Nucleus accumbens (tissue), 56 donors: Measurements from ENCODE around the gene VWA8.

ENCODE experiments used
- DNase-seq, 56 donors: peaks; one replicate each; lab custom pipeline; 2025; lab: John Stamatoyannopoulos, UW

The VWA8 gene

GRCh38 chr13:41960637-41961465 is at the start of gene VWA8:
VWA8 (minus strand) TSS chr13:41961109; CDS start chr13:41961015, 94 bp downstream.
- peak in 53 of 56 donors; percentile 9 to 79 (median 59) for DNase-seq

GRCh38 chr13:42009057-42009456 is 48.1 kb upstream of the VWA8 start:
- no peak for DNase-seq

- no peak for DNase-seq
Measured at GRCh38 chr13:42007844-42008243, 46.9 kb upstream of the VWA8 start.

GRCh38 chr13:42002066-42002465 is 41.2 kb upstream of the VWA8 start:
- DNase-seq = no peak

GRCh38 chr13:42001580-42001979 is 40.7 kb upstream of the VWA8 start:
- DNase-seq = no peak

- no peak for DNase-seq
Measured at GRCh38 chr13:42000846-42001245, 39.9 kb upstream of the VWA8 start.

GRCh38 chr13:41997396-41997795 is 36.5 kb upstream of the VWA8 start:
- no peak for DNase-seq

- no peak for DNase-seq
Measured at GRCh38 chr13:41995946-41996345, 35.0 kb upstream of the VWA8 start.

GRCh38 chr13:41995336-41995735 is 34.4 kb upstream of the VWA8 start:
- DNase-seq = no peak

GRCh38 chr13:41994696-41995095 is 33.8 kb upstream of the VWA8 start:
- no peak for DNase-seq

- DNase-seq = no peak
Measured at GRCh38 chr13:41991936-41992335, 31.0 kb upstream of the VWA8 start.

- DNase-seq = no peak
Measured at GRCh38 chr13:41988244-41988643, 27.3 kb upstream of the VWA8 start.

- no peak for DNase-seq
Measured at GRCh38 chr13:41985788-41986508, 25.0 kb upstream of the VWA8 start.

GRCh38 chr13:41981951-41982715 is 21.2 kb upstream of the VWA8 start:
- no peak for DNase-seq

GRCh38 chr13:41978007-41978406 is 17.1 kb upstream of the VWA8 start:
- no peak for DNase-seq

GRCh38 chr13:41976476-41976875 is 15.6 kb upstream of the VWA8 start:
- DNase-seq = no peak

- no peak for DNase-seq
Measured at GRCh38 chr13:41974262-41974900, 13.5 kb upstream of the VWA8 start.

- DNase-seq = peak in 8 of 56 donors; percentile 1 to 21 (median 4)
Measured at GRCh38 chr13:41973247-41973741, 12.4 kb upstream of the VWA8 start.

GRCh38 chr13:41971848-41972247 is 10.9 kb upstream of the VWA8 start:
- no peak for DNase-seq

GRCh38 chr13:41970918-41971317 is 10.0 kb upstream of the VWA8 start:
- DNase-seq = no peak
